Mononuclear cell (primary cell): ENCODE data around the gene GPC6. TPM values are rescaled to one million over a fixed set of nuclear protein-coding genes. Genes with fewer than 3 reads are reported as not detected.

Experiments used
- H3K27me3 ChIP-seq: 2 replicates; pipeline ENCODE4 v1.6.0; 2011; ENCODE audit warnings: low read length, control low read depth; ENCODE audit not compliant: insufficient read depth
- H3K4me1 ChIP-seq: 2 replicates; pipeline ENCODE4 v1.5.1; 2011; ENCODE audit warnings: mild to moderate bottlenecking, low read length, control low read depth; ENCODE audit not compliant: insufficient read depth
- H3K4me3 ChIP-seq: 2 replicates; pipeline ENCODE4 v1.5.1; 2011; ENCODE audit warnings: mild to moderate bottlenecking, low read length, moderate library complexity
- H3K9me3 ChIP-seq: 2 replicates; pipeline ENCODE4 v1.5.1; 2011; ENCODE audit warnings: low read depth, mild to moderate bottlenecking, control low read depth, low read length
- total RNA-seq: library from RNA; depleted of rRNA; stranded (reverse); fragments of >200 nt; gene quantifications from one replicate; pipeline ENCODE4 v1.2.3, GENCODE V29; 2012

The GPC6 gene
- total RNA-seq, 1 donor, result 0.31 TPM

DNA sequence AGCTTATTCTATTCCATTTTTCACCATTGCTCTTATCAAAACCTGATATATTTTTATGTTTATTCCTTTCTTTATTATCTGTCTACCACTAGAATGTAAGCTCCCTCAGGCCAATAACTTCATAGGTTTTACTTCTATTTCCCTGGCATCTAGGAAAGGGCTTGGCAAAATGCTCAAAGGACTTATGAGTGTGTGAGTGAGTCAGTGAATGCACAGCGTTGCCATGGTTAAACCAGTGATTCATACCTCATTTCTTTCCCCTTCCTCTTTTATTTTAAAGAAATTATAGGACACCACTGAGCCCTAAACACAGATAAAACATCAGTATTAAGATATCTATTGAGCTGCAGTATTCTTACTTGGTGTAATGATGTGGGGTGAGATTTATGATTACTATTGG lies 162.1 kb downstream of the GPC6 start:
- no peaks in the 10 kb centered on the region for H3K4me1 ChIP-seq

DNA sequence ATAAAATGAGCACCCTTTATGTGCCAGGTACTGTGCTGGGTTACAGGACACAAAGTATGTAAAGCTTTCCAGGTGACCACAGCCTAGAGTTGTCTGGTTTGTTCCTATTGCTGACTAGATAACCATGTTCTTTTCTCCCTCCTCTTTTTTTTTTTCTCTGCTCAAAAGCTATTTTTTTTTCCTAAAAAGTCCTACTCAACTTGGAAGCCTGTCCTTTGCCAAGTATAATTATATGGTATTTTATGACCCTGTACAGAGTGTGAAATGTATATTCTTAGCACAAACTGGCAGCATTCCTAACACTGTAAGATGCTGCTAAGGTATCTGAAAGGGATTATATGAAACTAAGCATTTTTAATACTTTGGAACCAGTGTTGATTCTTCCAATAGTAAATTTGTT lies 171.0 kb downstream of the GPC6 start:
- no peaks in the 10 kb centered on the region for H3K4me1 ChIP-seq
- no peaks in the 10 kb centered on the region for H3K9me3 ChIP-seq
- H3K27me3 ChIP-seq, result no peaks in the 10 kb centered on the region
- H3K4me3 ChIP-seq, result no peak overlapping the region

More for the DNA sequence above, 162.1 kb downstream of the GPC6 start:
- Histone ChIP-seq H3K27me3 (no peaks in the 10 kb centered on the region), H3K4me3 (no peak overlapping the region), H3K9me3 (no peaks in the 10 kb centered on the region)

- no peaks in the 10 kb centered on the region for H3K27me3 ChIP-seq
- no peak overlapping the region for H3K4me3 ChIP-seq
- H3K9me3 ChIP-seq, result no peaks in the 10 kb centered on the region
- H3K4me1 ChIP-seq, result no peaks in the 10 kb centered on the region
These were observed 171.8 kb downstream of the GPC6 start for GRCh38 chr13:93398167-93399035.

DNA sequence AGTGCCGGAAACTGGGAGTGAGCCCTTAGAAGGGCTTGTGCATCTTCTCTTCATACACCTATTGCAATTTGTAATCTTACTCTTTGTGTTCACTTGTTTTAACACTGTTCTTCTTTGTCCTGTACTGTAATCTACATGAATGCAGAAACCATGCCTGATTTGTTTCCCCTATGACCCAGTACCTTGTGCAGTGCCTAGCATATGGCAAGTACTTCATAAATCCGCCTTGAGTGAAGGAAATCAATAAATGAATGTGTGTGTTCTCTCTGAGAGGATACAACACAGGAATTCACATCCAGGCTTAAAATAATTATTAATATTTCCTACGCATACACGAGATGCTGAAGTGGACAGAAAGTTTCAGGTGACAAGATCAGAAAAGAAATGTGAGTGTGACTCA lies 172.6 kb downstream of the GPC6 start:
- Histone ChIP-seq H3K9me3 (no peaks in the 10 kb centered on the region), H3K4me1 (no peaks in the 10 kb centered on the region), H3K27me3 (no peaks in the 10 kb centered on the region), H3K4me3 (no peak overlapping the region)

DNA sequence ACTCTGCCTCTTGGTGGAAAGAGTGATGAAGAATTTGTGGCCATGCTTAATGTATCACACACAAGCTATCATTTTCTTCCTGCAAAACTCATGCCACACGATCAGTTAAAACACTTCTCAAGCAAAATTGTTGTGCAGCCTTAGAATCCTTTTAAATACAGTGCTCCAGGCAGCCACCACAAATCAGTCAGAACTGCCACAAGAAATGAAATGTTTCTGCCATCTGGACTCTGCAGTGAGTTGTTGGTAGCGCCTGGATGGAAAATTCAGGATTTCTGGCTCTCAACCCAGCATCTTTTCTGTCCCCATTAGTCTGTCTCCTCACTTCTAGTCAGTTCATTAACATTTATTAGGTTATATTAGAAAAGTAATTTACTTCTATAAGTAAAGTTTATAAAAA lies 179.5 kb downstream of the GPC6 start:
- no peaks in the 10 kb centered on the region for H3K4me1 ChIP-seq
- H3K27me3 ChIP-seq, result no peaks in the 10 kb centered on the region
- no peaks in the 10 kb centered on the region for H3K9me3 ChIP-seq
- no peak overlapping the region for H3K4me3 ChIP-seq

GRCh38 chr13:93407551-93407950 lies 180.9 kb downstream of the GPC6 start:
- Histone ChIP-seq H3K9me3 (no peaks in the 10 kb centered on the region), H3K27me3 (no peaks in the 10 kb centered on the region), H3K4me3 (no peak overlapping the region), H3K4me1 (no peaks in the 10 kb centered on the region)

DNA sequence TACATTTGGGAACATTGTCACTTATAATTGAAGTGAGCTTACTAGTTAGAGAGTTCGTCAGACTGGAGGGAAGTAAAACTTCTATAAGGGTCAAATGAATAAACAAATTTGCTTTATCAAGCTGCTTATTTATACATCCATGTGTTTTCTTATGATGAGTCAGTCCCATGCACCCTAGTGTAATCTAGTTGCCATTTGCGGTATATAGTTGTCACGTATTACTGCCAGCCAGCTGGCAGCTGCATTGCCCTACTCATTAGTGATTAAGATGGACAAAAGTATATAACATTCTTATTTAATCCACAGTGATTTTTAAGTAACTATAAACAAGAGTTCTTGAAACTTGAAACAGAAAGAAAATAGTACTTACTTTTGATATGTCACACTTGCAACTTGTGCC lies 182.4 kb downstream of the GPC6 start:
- no peak overlapping the region for H3K4me3 ChIP-seq
- no peaks in the 10 kb centered on the region for H3K9me3 ChIP-seq
- H3K27me3 ChIP-seq, result no peaks in the 10 kb centered on the region
- no peaks in the 10 kb centered on the region for H3K4me1 ChIP-seq

DNA sequence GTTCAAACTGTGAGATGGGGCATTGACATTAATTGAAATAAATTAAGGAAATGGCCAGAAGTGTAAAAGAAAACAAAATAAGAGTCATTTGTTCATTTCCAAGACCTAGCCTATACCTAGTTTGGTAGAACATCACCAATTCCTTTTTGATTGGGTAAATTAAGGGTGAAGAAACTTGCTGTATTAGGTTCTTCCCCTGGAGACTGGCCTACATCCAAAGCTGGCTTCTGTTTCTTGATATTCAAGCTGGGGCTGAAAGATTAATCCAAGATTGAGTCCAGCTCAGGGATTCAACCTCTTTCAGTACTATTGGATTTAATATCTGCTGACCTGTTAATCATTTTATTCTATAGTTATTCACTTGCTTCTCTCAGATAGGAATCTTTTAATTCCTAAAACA lies 183.2 kb downstream of the GPC6 start:
- no peaks in the 10 kb centered on the region for H3K4me1 ChIP-seq

DNA sequence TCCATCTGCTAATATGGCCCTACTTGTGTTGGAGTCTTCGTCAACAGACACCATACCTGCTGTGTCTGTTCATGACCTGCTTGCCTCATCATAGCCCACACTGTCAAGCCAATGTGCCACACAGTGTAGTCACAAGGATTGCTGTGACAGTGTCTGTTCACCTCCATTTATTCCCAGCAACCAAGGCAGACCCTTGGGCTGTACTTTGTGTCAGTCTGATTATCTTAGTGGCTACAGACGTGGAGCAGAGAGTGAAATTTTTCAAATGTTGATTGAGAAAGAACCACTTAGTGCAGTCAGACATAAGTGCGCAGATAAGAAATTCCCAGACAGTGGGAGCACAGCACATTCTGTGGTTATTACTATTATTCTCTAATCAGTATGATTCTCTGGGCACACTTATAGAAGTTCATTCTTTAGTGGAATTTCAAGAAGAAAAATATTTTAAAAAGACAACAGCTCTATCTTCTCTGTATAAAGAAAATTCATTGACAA lies 184.6 kb downstream of the GPC6 start:
- H3K4me1 ChIP-seq, result no peaks in the 10 kb centered on the region
- no peak overlapping the region for H3K4me3 ChIP-seq
- no peaks in the 10 kb centered on the region for H3K27me3 ChIP-seq
- H3K9me3 ChIP-seq, result no peaks in the 10 kb centered on the region

More for the DNA sequence above, 183.2 kb downstream of the GPC6 start:
- Histone ChIP-seq H3K9me3 (no peaks in the 10 kb centered on the region), H3K27me3 (no peaks in the 10 kb centered on the region), H3K4me3 (no peak overlapping the region)

DNA sequence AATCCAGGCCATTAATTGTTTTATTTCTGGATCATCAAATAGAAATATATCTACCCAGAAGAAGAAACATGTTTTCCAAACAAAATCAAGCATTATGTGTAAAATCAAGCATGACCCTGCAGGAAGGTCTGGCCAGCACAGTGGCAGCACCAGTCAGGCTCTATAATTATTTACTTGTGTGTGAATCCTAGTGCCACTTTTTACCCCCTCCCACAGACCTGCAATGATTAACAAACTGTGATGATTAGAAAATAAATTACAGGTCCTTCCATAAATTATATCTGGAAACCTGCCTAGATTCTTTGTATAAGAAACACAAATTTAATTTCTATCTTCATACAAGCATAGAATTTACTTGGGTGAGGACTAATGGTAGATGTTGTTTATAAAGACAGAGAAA lies 186.1 kb downstream of the GPC6 start:
- H3K9me3 ChIP-seq, result no peaks in the 10 kb centered on the region
- H3K4me3 ChIP-seq, result no peak overlapping the region
- H3K27me3 ChIP-seq, result no peaks in the 10 kb centered on the region
- no peaks in the 10 kb centered on the region for H3K4me1 ChIP-seq

DNA sequence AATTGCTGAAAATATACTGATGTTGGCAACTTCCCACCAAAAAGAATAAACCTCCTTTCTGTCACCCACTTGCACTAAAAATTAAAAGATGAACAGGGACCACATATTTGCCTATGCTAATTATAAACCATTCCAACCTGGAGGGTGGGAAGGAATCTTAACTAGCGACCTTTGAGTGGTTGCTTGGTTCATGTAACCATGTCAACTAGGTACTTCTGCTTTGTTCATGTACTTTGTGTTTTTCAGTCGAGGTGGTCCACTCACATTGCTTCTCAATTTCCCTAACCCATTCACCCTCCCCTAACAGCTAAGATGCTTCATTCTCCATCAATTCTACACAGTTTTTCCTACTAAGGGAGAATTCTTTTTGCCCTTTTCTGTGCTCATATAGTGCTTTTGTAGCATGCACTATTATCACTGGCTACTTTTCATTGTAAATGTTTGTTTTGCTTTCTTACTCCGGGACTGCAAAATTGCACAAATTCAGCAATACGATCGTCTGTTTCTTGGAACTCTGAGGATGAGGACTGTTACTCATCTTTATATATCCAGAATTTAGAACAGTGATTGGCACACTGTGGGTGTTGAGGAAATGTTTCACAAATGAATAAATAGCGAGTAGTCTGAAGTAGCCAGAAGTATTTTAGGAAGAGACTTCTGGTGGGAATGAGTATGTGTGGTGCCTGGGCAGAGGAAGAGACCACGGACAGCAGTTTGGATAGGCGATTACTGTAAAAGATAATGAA lies 187.5 kb downstream of the GPC6 start:
- Histone ChIP-seq H3K4me1 (no peaks in the 10 kb centered on the region), H3K4me3 (no peak overlapping the region), H3K27me3 (no peaks in the 10 kb centered on the region), H3K9me3 (no peaks in the 10 kb centered on the region)

DNA sequence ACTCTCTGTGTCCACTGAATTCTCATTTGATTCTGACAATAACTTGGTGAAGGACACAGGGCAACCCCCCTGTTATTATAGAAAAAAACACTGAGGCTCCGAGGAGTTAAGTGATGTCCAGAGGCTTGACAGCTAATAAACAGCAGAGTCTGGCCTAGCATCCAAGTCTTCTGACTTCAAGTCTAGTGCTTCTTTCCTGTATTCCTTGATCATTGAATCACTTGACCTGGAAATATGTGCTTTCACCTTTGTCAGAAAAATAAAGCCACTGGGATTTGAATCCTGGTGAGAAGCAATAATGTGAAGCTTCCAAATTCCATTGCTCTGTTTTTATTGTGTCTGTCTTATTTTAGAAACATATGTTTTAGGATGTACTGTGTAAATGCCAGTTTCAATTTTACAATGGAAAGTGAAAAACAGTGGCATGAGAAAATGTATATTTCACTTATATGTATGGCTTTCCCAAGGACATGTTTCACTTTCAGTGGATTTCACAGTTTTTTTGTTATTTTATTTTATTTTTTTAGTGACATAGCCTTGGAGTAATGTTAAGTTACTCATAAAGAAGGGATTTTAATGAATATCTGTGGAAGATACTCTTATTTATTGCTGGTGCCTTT lies 190.2 kb downstream of the GPC6 start:
- H3K27me3 ChIP-seq, result no peaks in the 10 kb centered on the region
- no peaks in the 10 kb centered on the region for H3K4me1 ChIP-seq
- no peak overlapping the region for H3K4me3 ChIP-seq
- H3K9me3 ChIP-seq, result no peaks in the 10 kb centered on the region

DNA sequence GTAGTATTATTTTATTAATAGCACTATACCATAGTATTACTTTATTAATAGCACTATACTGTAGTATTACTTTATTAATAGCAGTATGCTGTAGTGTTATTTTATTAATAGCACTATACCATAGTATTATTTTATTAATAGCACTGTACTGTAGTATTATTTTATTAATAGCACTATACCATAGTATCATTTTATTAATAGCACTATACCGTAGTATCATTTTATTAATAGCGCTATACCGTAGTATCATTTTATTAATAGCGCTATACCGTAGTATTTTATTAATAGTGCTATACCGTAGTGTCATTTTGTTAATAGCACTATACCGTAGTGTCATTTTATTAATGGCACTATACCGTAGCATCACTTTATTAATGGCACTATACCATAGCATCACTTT lies 191.8 kb downstream of the GPC6 start:
- Histone ChIP-seq H3K4me1 (no peaks in the 10 kb centered on the region), H3K9me3 (no peaks in the 10 kb centered on the region), H3K4me3 (no peak overlapping the region)

DNA sequence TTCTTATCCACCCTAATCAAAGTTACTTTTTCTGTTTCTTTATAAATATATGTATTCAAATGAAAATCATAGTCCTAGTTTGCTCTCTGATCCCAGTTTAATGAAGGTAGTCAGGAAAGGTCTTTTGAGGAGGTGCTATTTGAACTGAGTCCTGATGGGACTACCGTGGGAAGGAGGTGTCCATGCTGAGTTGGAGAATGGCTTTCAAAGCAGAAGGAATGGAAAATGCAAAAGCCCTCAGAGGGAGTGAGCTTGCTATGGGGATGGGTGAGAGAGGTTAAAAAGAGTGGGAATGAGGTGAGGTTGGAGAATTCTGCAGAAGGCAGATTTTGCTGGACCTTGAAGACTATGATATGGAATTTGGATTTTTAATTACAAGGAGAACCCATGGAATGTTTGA lies 193.6 kb downstream of the GPC6 start:
- no peak overlapping the region for H3K4me3 ChIP-seq
- no peaks in the 10 kb centered on the region for H3K27me3 ChIP-seq
- H3K4me1 ChIP-seq, result no peaks in the 10 kb centered on the region
- H3K9me3 ChIP-seq, result no peaks in the 10 kb centered on the region

More for the DNA sequence above, 191.8 kb downstream of the GPC6 start:
- no peaks in the 10 kb centered on the region for H3K27me3 ChIP-seq

DNA sequence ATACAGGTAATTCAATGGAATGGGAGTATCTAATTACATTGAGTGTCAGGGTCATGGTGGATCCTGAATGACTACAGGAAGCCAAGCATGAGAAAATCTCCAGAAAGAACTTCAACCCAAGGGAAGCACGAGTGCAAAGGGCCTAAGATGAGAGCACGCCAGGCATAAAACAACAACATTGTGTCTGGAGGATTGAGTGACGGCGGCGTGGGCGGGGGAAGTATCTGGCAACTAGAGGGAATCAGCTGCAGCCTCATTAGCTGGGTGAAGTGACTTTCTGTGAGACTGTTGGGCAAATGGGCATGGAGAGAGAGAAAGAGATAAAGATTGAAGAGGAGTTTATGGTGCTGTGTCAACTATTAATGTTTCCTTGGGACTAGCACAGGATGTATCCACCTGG lies 194.3 kb downstream of the GPC6 start:
- Histone ChIP-seq H3K4me3 (no peak overlapping the region), H3K4me1 (no peaks in the 10 kb centered on the region), H3K9me3 (no peaks in the 10 kb centered on the region), H3K27me3 (no peaks in the 10 kb centered on the region)
